Measurements from ENCODE around the gene PPP3CA.
A peak's percentile ranks its signal among the peaks of the same experiment; 100 is the strongest.
"Not testable (repeated sequence)": the region's sequence is repeated elsewhere in the genome, so short reads cannot be mapped to it uniquely, and the experiment has no call there.

Gene PPP3CA

GRCh38 chr4:101037249-101037648 is 310.1 kb downstream of the PPP3CA start:
- DNase-seq = no peak

GRCh38 chr4:101035487-101035886 is 311.8 kb downstream of the PPP3CA start:
- DNase-seq = peak; percentile 14 to 64 (median 62)

GRCh38 chr4:101033986-101034385 is 313.3 kb downstream of the PPP3CA start:
- DNase-seq = no peak

- DNase-seq = peak in 2 of 3 donors; percentile 21 to 28
Measured at GRCh38 chr4:101032541-101032940, 314.8 kb downstream of the PPP3CA start.

- DNase-seq = no peak
Measured at GRCh38 chr4:101031971-101032370, 315.4 kb downstream of the PPP3CA start.

- DNase-seq = no peak
Measured at GRCh38 chr4:101028886-101029285, 318.4 kb downstream of the PPP3CA start.

- DNase-seq = no peak
Measured at GRCh38 chr4:101027721-101028120, 319.6 kb downstream of the PPP3CA start.

GRCh38 chr4:101025755-101026154 is 321.6 kb downstream of the PPP3CA start:
- no peak for DNase-seq

- no peak for DNase-seq
Measured at GRCh38 chr4:101022151-101023024, 324.9 kb downstream of the PPP3CA start.

- peak; percentile 17 to 61 (median 39) for DNase-seq
Measured at GRCh38 chr4:101020956-101021355, 326.4 kb downstream of the PPP3CA start.

- DNase-seq = no peak
Measured at GRCh38 chr4:101019941-101020401, 327.4 kb downstream of the PPP3CA start.

- no peak for DNase-seq
Measured at GRCh38 chr4:101019313-101019712, 328.0 kb downstream of the PPP3CA start.

- peak; percentile 11 to 41 (median 40) for DNase-seq
Measured at GRCh38 chr4:101018836-101019235, 328.5 kb downstream of the PPP3CA start.

- no peak for DNase-seq
Measured at GRCh38 chr4:101014417-101014816, 332.9 kb downstream of the PPP3CA start.

GRCh38 chr4:101010987-101011386 is 336.3 kb downstream of the PPP3CA start:
- DNase-seq = no peak

GRCh38 chr4:101009471-101009870 is 337.9 kb downstream of the PPP3CA start:
- DNase-seq = no peak

GRCh38 chr4:101008503-101008902 is 338.8 kb downstream of the PPP3CA start:
- no peak for DNase-seq

- no peak for DNase-seq
Measured at GRCh38 chr4:101005659-101006058, 341.7 kb downstream of the PPP3CA start.

- DNase-seq = no peak
Measured at GRCh38 chr4:101000496-101000895, 346.8 kb downstream of the PPP3CA start.

- no peak for DNase-seq
Measured at GRCh38 chr4:100995671-100996070, 351.7 kb downstream of the PPP3CA start.

GRCh38 chr4:100995002-100995401 is 352.3 kb downstream of the PPP3CA start:
- DNase-seq = not testable (repeated sequence)

- not testable (repeated sequence) for DNase-seq
Measured at GRCh38 chr4:100991332-100992069, 355.8 kb downstream of the PPP3CA start.

- DNase-seq = no peak
Measured at GRCh38 chr4:100989401-100989800, 357.9 kb downstream of the PPP3CA start.

GRCh38 chr4:100988876-100989275 is 358.4 kb downstream of the PPP3CA start:
- no peak for DNase-seq

Measured in suppressor macrophage treated with lipopolysaccharide for 1 hour (primary cell).